ENCODE data around the gene ATP8A2.
A peak's percentile ranks its signal among the peaks of the same experiment; 100 is the strongest.

ATP8A2 gene

DNA sequence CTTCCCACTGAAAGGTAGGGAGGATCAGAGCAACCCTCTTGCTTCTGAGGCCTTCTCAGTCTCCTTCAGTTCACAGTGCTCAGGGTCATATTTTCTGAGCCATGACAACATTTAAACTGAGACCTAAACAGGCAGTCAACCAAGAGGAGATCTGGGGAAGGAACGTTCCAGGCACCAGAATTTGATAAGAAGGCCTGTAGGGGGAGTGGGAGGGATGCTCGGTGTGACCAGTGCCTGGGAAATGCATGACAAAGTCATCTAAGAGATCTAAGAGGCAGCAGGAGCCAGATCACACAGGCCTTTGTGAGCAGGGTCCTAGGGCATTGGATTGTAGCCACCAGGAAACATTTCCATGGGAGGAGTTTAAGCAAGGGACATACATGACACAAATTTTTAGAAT is 608.5 kb downstream of the ATP8A2 start:
- DNase-seq = no peak

DNA sequence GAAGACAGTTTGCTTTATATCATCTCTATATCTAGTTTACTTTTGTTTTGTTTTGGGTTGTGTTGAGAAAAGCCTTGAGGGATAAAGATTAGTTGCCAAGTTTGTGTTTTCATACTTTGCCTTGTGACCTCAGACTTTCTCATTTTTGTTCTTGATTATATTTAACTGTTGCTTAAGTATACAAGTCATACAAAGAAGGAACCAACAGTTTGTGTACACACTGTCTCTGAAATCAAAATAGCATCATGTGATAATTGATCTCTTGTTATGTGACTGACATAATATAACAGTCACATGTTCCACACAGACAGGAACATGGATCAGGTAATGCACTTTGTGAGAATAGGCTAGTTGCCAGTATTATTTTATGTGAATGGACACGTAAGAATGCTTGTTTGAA is 609.3 kb downstream of the ATP8A2 start:
- DNase-seq = no peak

DNA sequence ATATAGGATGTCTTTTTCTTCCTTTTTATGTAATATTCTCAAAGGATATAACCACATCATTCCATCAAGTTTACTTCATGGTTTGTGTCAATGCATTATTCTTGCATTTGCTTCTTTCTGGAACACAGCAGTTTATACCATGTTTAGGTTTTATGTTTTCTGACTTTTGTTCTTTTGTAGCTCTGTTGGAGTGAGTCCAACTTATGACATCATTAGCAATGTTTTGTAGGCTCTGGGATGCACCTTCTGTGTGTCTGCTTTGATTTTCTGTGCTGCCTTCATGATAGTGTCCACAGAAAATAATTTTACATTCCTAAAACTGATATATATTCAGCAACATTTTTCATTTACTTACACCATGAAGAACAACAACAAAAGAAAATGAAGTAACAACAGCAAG is 611.1 kb downstream of the ATP8A2 start:
- no peak for DNase-seq

DNA sequence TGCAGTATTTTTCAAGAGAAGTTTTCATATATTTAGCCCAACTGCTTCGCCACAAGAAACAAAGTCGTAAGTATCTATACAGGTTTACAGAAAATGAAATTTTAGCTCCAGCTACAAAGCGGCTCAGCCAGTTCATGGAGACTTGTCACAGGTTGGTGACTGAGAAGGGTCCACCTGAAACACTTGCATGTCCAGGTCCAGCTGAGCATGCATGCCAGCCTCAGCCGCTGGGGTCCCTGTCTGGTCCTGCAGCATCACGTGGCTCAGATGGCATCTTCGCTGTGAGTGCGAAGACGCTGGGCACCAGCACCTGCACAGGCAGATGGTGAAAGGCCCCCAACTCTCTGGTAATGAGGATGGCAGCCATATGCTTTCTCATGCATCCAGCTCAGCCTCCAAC is 616.2 kb downstream of the ATP8A2 start:
- no peak for DNase-seq

- peak; percentile 32 for DNase-seq
Observed at GRCh38 chr13:25988661-25989060, 616.9 kb downstream of the ATP8A2 start.

GRCh38 chr13:25990801-25991200 is 619.0 kb downstream of the ATP8A2 start:
- DNase-seq = no peak

GRCh38 chr13:25992076-25992475 is 620.3 kb downstream of the ATP8A2 start:
- DNase-seq = no peak

GRCh38 chr13:26007261-26008125 is 635.7 kb downstream of the ATP8A2 start:
- no peak for DNase-seq

DNA sequence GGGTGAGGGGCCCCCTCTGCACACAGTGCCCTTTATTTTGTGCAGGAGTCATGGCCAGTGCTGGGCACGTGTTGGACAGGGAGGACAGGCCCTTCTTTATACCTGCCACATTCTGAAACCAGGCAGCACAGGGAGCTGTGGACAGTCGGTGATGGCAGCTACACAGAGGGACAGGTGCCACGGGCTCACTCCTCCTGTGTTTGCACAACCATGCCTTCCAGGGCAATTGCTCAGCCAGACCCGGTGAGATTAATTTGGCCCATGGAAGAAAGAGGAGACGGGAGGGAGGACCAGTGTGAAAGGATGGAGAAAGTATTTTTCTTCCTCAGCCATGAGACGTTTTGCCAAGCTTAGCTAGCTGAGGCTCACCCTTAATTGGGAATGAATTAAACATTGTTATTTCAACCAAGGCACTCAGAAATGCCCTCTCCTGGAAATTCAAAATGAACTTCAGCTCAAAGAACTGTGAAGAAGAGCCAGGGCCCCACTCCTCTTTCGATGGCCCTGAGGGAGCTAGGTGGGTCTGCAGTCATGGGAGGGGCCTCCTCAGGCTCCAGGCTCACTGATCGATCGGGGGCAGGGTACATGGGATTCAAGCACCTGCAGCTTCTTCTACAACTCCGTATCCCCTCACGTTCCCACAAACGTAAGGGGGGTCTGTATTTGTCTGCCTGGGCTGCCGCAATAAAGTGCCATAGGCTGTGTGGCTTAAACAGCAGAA is 638.9 kb downstream of the ATP8A2 start:
- no peak for DNase-seq

GRCh38 chr13:26011208-26011573 is 639.4 kb downstream of the ATP8A2 start:
- no peak for DNase-seq

- no peak for DNase-seq
Observed at GRCh38 chr13:26011996-26012821, 640.4 kb downstream of the ATP8A2 start.

DNA sequence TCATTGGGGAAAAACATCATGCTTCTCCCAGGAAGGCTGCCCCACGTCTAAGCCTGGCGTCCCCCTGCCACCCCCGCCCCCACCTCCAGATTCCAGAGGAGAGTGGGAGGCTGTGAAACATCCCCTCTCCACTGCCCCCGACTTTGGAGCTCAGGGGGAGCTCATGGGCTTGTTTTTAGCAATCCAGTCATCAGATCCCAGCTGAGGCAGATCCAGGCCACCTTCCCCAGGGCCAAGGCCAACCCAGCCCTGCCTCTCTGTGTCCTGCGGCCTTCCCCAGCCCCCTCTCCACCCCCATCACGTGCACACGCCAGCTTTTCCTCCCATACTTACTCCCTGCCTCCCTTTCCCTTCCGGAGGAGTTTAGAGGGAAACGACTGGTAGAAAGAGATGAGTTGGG is 641.2 kb downstream of the ATP8A2 start:
- no peak for DNase-seq

GRCh38 chr13:26015271-26016125 is 643.7 kb downstream of the ATP8A2 start:
- no peak for DNase-seq

- no peak for DNase-seq
Observed at GRCh38 chr13:26016189-26016588, 644.4 kb downstream of the ATP8A2 start.

GRCh38 chr13:26017196-26017921 is 645.6 kb downstream of the ATP8A2 start:
- no peak for DNase-seq

- no peak for DNase-seq
Observed at GRCh38 chr13:26017932-26018665, 646.3 kb downstream of the ATP8A2 start.

DNA sequence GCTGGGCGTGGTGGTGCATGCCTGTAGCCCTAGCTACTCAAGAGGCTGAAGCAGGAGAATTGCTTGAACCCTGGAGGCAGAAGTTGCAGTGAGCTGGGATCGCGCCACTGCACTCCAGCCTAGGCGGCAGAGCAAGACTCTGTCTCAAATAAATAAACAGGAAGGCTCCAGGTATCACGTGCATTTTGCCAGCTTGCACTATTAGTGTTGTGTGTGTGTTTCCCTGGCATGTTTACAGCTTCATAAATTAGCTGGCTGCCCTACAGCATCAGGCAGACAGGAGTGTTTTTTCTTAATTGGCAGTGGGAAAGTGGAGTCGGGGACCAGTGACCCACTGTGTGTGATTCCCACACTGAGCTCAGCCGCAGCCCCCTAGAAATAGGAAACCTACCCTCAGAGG is 647.5 kb downstream of the ATP8A2 start:
- no peak for DNase-seq

- no peak for DNase-seq
Observed at GRCh38 chr13:26019881-26020870, 648.4 kb downstream of the ATP8A2 start.

DNA sequence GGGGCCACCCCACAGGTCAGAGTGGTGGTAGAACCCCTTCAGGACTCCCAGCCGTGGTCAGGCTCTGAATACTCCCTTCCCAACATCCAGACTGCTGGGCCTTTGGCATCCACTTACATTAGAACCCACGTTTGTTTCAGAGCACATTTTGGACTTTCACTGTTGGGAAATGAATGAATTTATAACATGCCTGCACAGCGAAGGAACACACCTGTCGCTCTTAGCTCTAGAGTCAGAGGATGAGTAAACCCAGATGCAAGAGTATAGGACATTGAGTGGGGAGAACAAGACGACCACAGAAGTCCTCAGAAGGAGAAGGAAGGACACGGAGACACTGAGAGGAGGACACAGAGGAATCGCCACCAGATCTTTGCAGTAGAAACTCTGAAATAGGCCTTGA is 649.1 kb downstream of the ATP8A2 start:
- DNase-seq = no peak

DNA sequence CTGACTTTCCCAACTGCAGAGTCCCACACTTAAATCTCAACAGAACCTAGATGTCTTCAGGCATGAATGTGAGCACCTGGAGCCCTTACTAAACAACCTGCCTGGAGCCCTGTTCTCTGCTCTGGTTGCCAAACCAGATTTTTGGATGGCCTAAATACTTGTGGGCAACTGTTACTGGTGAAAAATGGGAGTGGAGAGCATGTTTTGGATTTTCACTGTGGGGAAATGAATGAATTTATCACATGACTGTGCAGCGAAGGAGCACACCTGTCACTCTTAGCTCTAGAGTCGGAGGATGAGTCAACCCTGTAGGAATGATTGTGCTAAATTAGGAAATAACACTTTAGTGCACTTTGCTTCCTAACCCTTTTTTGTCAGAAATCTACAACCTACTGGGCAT is 649.7 kb downstream of the ATP8A2 start:
- no peak for DNase-seq
